H1 (cell line): ENCODE measurements around the gene MAP4K4. TPM values are rescaled to one million over a fixed set of nuclear protein-coding genes. Genes with fewer than 3 reads are reported as not detected.

ENCODE experiments used
- ASH2L ChIP-seq: fragments of 200-600, 300-600 bp; sonication (generic); IDR thresholded peaks from one replicate; pipeline ENCODE4 v1.7.1; 2017; ENCODE audit warnings: low read length
- CREB1 ChIP-seq: IDR thresholded peaks from 2 replicates; pipeline ENCODE4 v1.6.1; 2012; ENCODE audit warnings: inconsistent platforms
- HDAC6 ChIP-seq: IDR thresholded peaks from one replicate; pipeline ENCODE4 v1.7.1; 2012; ENCODE audit warnings: low read depth, mild to moderate bottlenecking, inconsistent platforms, low read length, moderate library complexity
- NANOG ChIP-seq: IDR thresholded peaks from 2 replicates; pipeline ENCODE4 v1.6.1; 2011; ENCODE audit warnings: low read length, low read depth, mild to moderate bottlenecking, inconsistent platforms; ENCODE audit not compliant: insufficient read depth, poor library complexity, severe bottlenecking
- NRF1 ChIP-seq: IDR thresholded peaks from 2 replicates; pipeline ENCODE4 v1.6.1; 2011; ENCODE audit warnings: mild to moderate bottlenecking, low read depth, low read length, improper control_type of control experiment
- SP1 ChIP-seq: IDR thresholded peaks from 2 replicates; pipeline ENCODE4 v1.6.1; 2011; ENCODE audit warnings: low read depth, low read length
- TAF1 ChIP-seq: IDR thresholded peaks from 2 replicates; pipeline ENCODE4 v1.6.1; 2011; ENCODE audit warnings: mild to moderate bottlenecking, low read depth, low read length
- TBP ChIP-seq: IDR thresholded peaks from 2 replicates; pipeline ENCODE4 v1.6.1; 2011; ENCODE audit warnings: low read depth, low read length, improper control_type of control experiment
- polyA plus RNA-seq, 7 experiments: library from polyadenylated mRNA; depleted of rRNA in 3 of 7; stranded (reverse) in 5 of 7; unstranded in 2 of 7; fragments of >200 nt in 5 of 7; fragments of 200-250 nt in 2 of 7; gene quantifications; 1 replicate in 5 of 7; 2 replicates in 1 of 7; 4 replicates in 1 of 7; pipeline versions ENCODE4 v1.2.1 to v1.2.3, GENCODE V29; 2011 to 2013; ENCODE audit warnings: missing spikeins in 2 of 7, mixed read lengths in 2 of 7
- total RNA-seq: library from RNA; stranded (reverse); fragmentation: NEBNext Ultra II Directional; extraction: Animal tissue kit (Norgen Biotek cat#: 25700); gene quantifications from 2 replicates; pipeline ENCODE4 v1.2.1, GENCODE V29; 2021

MAP4K4 gene
- total and polyA plus RNA-seq, 2 of the 8 experiments (the other 6 are each of a cell fraction or from before 2014, with no cell fraction given): 53.2 to 138 TPM

GRCh38 chr2:101781791-101782426, 84.4 kb downstream of the MAP4K4 start (continued):
- TF ChIP-seq TBP (no peak), TAF1 (no peak), HDAC6 (no peak), SP1 (no peak), NANOG (no peak), ASH2L (no peak), NRF1 (no peak), CREB1 (no peak)
